HuH-7 (cell line): Measurements from ENCODE around the gene KCNH6.

Source experiments
- DNase-seq: peaks from one replicate; pipeline ENCODE4 v3.0.0; 2011; ENCODE audit warnings: low spot score

Gene KCNH6

GRCh38 chr17:63550817-63551639, 27.9 kb downstream of the KCNH6 start:
- no peak for DNase-seq

GRCh38 chr17:63552211-63552610, 29.1 kb downstream of the KCNH6 start:
- DNase-seq = no peak

- no peak for DNase-seq
These were observed 32.5 kb downstream of the KCNH6 start for GRCh38 chr17:63555500-63556156.

GRCh38 chr17:63557416-63557815, 34.3 kb downstream of the KCNH6 start:
- DNase-seq = no peak

GRCh38 chr17:63558441-63558840, 35.3 kb downstream of the KCNH6 start:
- no peak for DNase-seq

GRCh38 chr17:63561819-63562218, 38.7 kb downstream of the KCNH6 start:
- DNase-seq = no peak

- DNase-seq = no peak
These were observed 40.2 kb downstream of the KCNH6 start for GRCh38 chr17:63563339-63563738.

GRCh38 chr17:63564562-63564961, 41.4 kb downstream of the KCNH6 start:
- no peak for DNase-seq

- DNase-seq = no peak
These were observed 44.1 kb downstream of the KCNH6 start for GRCh38 chr17:63567229-63567628.

GRCh38 chr17:63568563-63568962, 45.4 kb downstream of the KCNH6 start:
- DNase-seq = no peak

GRCh38 chr17:63571632-63572310, 48.6 kb downstream of the KCNH6 start:
- no peak for DNase-seq

- peak; percentile 22 for DNase-seq
These were observed 50.5 kb downstream of the KCNH6 start for GRCh38 chr17:63573634-63574033.

- DNase-seq = no peak
These were observed 55.0 kb downstream of the KCNH6 start for GRCh38 chr17:63578027-63578768.

GRCh38 chr17:63578769-63579111, 55.6 kb downstream of the KCNH6 start:
- DNase-seq = no peak

GRCh38 chr17:63579633-63580032, 56.5 kb downstream of the KCNH6 start:
- no peak for DNase-seq

- DNase-seq = no peak
These were observed 64.6 kb downstream of the KCNH6 start for GRCh38 chr17:63587770-63588169.

GRCh38 chr17:63588797-63589196, 65.6 kb downstream of the KCNH6 start:
- DNase-seq = no peak

- no peak for DNase-seq
These were observed 66.5 kb downstream of the KCNH6 start for GRCh38 chr17:63589646-63590045.

GRCh38 chr17:63592797-63593196, 69.6 kb downstream of the KCNH6 start:
- no peak for DNase-seq

- no peak for DNase-seq
These were observed 72.0 kb downstream of the KCNH6 start for GRCh38 chr17:63595132-63595531.
